ENCODE data around the gene TRA2B.

TRA2B gene

GRCh38 chr3:185958626-185959025 lies 20.8 kb upstream of the TRA2B start:
- Histone ChIP-seq H3K79me2 (no peaks in the 10 kb centered on the region), H2AFZ (no peak overlapping the region), H3K9me3 (ENCODE audit: control insufficient read depth, low read length) (no peaks in the 10 kb centered on the region), H3K27me3 (ENCODE audit: control insufficient read depth, insufficient read depth, low read length) (no peaks in the 10 kb centered on the region), H3K36me3 (ENCODE audit: control insufficient read depth, insufficient read depth, low read length) (no peaks in the 10 kb centered on the region), H3K4me3 (ENCODE audit: low read depth, low read length) (no peak overlapping the region), H3K9ac (no peak overlapping the region), H3K4me2 (ENCODE audit: low read length) (no peak overlapping the region), H3K27ac (no peak overlapping the region), H3K4me1 (peaks cover 9% of the 10 kb centered on the region)
- TF ChIP-seq, protein P1, sequence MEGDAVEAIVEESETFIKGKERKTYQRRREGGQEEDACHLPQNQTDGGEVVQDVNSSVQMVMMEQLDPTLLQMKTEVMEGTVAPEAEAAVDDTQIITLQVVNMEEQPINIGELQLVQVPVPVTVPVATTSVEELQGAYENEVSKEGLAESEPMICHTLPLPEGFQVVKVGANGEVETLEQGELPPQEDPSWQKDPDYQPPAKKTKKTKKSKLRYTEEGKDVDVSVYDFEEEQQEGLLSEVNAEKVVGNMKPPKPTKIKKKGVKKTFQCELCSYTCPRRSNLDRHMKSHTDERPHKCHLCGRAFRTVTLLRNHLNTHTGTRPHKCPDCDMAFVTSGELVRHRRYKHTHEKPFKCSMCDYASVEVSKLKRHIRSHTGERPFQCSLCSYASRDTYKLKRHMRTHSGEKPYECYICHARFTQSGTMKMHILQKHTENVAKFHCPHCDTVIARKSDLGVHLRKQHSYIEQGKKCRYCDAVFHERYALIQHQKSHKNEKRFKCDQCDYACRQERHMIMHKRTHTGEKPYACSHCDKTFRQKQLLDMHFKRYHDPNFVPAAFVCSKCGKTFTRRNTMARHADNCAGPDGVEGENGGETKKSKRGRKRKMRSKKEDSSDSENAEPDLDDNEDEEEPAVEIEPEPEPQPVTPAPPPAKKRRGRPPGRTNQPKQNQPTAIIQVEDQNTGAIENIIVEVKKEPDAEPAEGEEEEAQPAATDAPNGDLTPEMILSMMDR (IDR thresholded peaks at IDR 0.05): no peak

GRCh38 chr3:185956244-185956643 lies 18.4 kb upstream of the TRA2B start:
- Histone ChIP-seq H3K4me3 (ENCODE audit: low read depth, low read length) (no peak overlapping the region), H3K27ac (no peak overlapping the region), H3K4me1 (peaks cover 9% of the 10 kb centered on the region), H3K27me3 (ENCODE audit: control insufficient read depth, insufficient read depth, low read length) (no peaks in the 10 kb centered on the region), H2AFZ (no peak overlapping the region), H3K9ac (no peak overlapping the region), H3K9me3 (ENCODE audit: control insufficient read depth, low read length) (no peaks in the 10 kb centered on the region), H3K4me2 (ENCODE audit: low read length) (no peak overlapping the region), H3K79me2 (no peaks in the 10 kb centered on the region), H3K36me3 (ENCODE audit: control insufficient read depth, insufficient read depth, low read length) (no peaks in the 10 kb centered on the region)
- TF ChIP-seq, protein P1 (IDR thresholded peaks at IDR 0.05): no peak

DNA sequence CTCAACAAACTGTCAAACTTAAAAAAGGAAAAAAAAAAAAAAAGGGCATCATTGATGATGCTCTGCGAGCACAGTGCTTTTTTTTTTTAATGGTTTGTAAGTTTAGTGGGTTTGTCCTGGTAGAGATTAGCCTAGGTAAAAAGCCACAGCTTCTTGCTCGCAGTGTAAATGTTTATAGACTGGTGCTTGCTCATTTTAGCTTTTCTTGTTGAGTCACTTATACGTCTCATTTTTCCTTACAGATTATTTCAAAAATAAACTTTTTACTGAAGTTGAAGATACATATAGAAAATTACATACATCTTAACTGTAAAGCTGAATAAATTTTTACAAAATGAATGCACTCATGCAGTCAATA lies 16.5 kb upstream of the TRA2B start:
- no peaks in the 10 kb centered on the region for H3K4me1 ChIP-seq
- H3K4me3 ChIP-seq (ENCODE audit: low read depth, low read length): no peak overlapping the region
- H3K36me3 ChIP-seq (ENCODE audit: control insufficient read depth, insufficient read depth, low read length): no peaks in the 10 kb centered on the region
- H3K4me2 ChIP-seq (ENCODE audit: low read length): no peak overlapping the region
- TF ChIP-seq, protein P1 (IDR thresholded peaks at IDR 0.05): no peak
- no peak overlapping the region for H3K27ac ChIP-seq
- no peaks in the 10 kb centered on the region for H3K9me3 ChIP-seq (ENCODE audit: control insufficient read depth, low read length)
- H3K9ac ChIP-seq: no peak overlapping the region
- no peaks in the 10 kb centered on the region for H3K79me2 ChIP-seq
- no peaks in the 10 kb centered on the region for H3K27me3 ChIP-seq (ENCODE audit: control insufficient read depth, insufficient read depth, low read length)
- H2AFZ ChIP-seq: no peak overlapping the region

GRCh38 chr3:185950728-185951127 lies 12.9 kb upstream of the TRA2B start:
- no peaks in the 10 kb centered on the region for H3K36me3 ChIP-seq (ENCODE audit: control insufficient read depth, insufficient read depth, low read length)
- H3K79me2 ChIP-seq: no peaks in the 10 kb centered on the region
- H3K4me2 ChIP-seq (ENCODE audit: low read length): no peak overlapping the region
- H3K9me3 ChIP-seq (ENCODE audit: control insufficient read depth, low read length): no peaks in the 10 kb centered on the region
- H3K9ac ChIP-seq: no peak overlapping the region
- TF ChIP-seq, protein P1 (IDR thresholded peaks at IDR 0.05): no peak
- no peak overlapping the region for H2AFZ ChIP-seq
- no peak overlapping the region for H3K27ac ChIP-seq
- no peak overlapping the region for H3K4me3 ChIP-seq (ENCODE audit: low read depth, low read length)
- no peaks in the 10 kb centered on the region for H3K4me1 ChIP-seq
- no peaks in the 10 kb centered on the region for H3K27me3 ChIP-seq (ENCODE audit: control insufficient read depth, insufficient read depth, low read length)

DNA sequence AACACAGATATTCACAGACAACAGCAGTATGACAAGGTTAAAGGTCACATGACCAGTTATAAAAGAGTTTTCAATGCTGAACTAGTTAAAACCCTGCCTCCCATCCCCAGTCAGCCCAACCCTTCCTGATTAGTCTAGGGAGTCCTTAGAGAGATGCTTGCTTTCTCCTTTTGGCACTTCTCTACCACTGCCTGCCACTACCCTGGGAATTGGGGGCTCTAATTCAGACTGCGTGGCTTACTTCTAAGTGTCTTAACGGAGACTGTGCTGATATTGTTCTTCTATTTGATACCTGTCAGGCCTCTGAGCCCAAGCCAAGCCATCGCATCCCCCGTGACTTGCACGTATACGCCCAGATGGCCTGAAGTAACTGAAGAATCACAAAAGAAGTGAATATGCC lies 11.7 kb upstream of the TRA2B start:
- Histone ChIP-seq H3K4me2 (ENCODE audit: low read length) (no peak overlapping the region), H3K27ac (no peak overlapping the region), H3K4me1 (no peaks in the 10 kb centered on the region), H3K4me3 (ENCODE audit: low read depth, low read length) (no peak overlapping the region), H3K9me3 (ENCODE audit: control insufficient read depth, low read length) (no peaks in the 10 kb centered on the region), H3K27me3 (ENCODE audit: control insufficient read depth, insufficient read depth, low read length) (no peaks in the 10 kb centered on the region), H2AFZ (no peak overlapping the region), H3K79me2 (no peaks in the 10 kb centered on the region), H3K9ac (no peak overlapping the region), H3K36me3 (ENCODE audit: control insufficient read depth, insufficient read depth, low read length) (no peaks in the 10 kb centered on the region)
- TF ChIP-seq, protein P1 (IDR thresholded peaks at IDR 0.05): no peak
